Measurements from ENCODE around the gene PSENEN.

DNA sequence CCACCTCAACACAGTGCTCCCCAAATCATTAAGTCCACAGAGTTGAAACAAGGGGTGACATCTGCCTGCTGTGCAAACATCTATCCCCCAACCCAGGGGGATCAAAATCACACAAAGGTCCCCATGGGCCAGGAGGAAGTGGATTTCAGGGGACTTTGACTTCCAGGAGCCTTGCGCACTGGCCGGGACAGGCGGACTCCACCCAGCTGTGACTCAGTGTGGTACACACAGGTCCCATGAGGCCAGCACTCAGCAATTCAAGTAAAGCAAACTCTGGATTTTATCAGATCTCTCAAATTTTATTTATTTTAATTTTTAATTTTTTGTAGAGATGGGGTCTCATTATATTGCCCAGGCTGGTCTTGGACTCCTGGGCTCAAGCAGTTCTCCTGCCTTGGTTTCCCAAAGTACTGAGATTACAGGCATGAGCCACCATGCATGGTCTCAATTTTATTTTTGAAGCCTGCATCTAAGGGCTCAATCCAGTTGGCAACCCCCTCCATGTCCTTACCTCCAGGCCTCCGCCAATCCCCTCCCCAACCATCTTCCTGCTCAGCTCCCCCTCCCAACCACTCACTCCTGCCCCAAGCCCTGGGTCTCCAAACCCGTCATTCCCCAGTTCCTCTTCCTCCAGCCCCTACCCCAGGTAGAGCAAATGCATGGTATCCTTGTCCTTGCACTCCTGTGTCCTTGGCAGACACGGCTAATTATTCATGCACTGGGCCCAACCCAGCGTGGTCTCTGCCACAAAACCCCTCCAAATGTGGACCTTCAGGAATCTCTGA is 48.1 kb downstream of the PSENEN start:
- TF ChIP-seq, protein P1, sequence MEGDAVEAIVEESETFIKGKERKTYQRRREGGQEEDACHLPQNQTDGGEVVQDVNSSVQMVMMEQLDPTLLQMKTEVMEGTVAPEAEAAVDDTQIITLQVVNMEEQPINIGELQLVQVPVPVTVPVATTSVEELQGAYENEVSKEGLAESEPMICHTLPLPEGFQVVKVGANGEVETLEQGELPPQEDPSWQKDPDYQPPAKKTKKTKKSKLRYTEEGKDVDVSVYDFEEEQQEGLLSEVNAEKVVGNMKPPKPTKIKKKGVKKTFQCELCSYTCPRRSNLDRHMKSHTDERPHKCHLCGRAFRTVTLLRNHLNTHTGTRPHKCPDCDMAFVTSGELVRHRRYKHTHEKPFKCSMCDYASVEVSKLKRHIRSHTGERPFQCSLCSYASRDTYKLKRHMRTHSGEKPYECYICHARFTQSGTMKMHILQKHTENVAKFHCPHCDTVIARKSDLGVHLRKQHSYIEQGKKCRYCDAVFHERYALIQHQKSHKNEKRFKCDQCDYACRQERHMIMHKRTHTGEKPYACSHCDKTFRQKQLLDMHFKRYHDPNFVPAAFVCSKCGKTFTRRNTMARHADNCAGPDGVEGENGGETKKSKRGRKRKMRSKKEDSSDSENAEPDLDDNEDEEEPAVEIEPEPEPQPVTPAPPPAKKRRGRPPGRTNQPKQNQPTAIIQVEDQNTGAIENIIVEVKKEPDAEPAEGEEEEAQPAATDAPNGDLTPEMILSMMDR (IDR thresholded peaks at IDR 0.05) = no peak
- no peak for TF ChIP-seq POLR2AphosphoS5 (IDR thresholded peaks at IDR 0.05)
- no peak for TF ChIP-seq EP300 (IDR thresholded peaks at IDR 0.05)
